T-cell (primary cell): ENCODE measurements around the gene DPYD. TPM values are rescaled to one million over a fixed set of nuclear protein-coding genes. Genes with fewer than 3 reads are reported as not detected.

Source experiments
- ATAC-seq, 4 experiments: fragments of 200-7000 bp in 3 of 4; fragments of 150-1000 bp in 1 of 4; cut with Tn5 transposase; replicated peaks in 1 of 4; 1 replicate in 3 of 4; 2 replicates in 1 of 4; pipeline ENCODE4 v1.10.0; 2021; ENCODE audit warnings: moderate library complexity in 3 of 4, mild to moderate bottlenecking in 2 of 4, moderate number of reproducible peaks in 1 of 4
- CTCF ChIA-PET, 2 donors: fragments of 300-600 bp; sonication (Branson Sonifier 250); formaldehyde crosslinking; loops; one replicate each; lab custom pipeline; 2022; ENCODE audit warnings: antibody characterized with exemption in 2 of 2; lab: Charles Lee
- POLR2A ChIA-PET, 2 donors: fragments of 300-600 bp; sonication (Branson Sonifier 250); formaldehyde crosslinking; loops; one replicate each; lab custom pipeline; 2022; ENCODE audit warnings: antibody characterized with exemption in 2 of 2; lab: Charles Lee
- DNase-seq, 35 experiments: peaks; one replicate each; pipeline versions ENCODE4 v3.0.0 to v3.0.0-alpha.2; 2013 to 2023
- H3K27ac ChIP-seq: one replicate; pipeline ENCODE4 v1.5.1; 2013; ENCODE audit warnings: low read length
- H3K27me3 ChIP-seq, 2 experiments: replicated peaks in 1 of 2; 1 replicate in 1 of 2; 2 replicates in 1 of 2; pipeline versions ENCODE4 v1.6.1 to v1.7.0; 2013; ENCODE audit warnings: low read length in 1 of 2, mixed read lengths in 1 of 2; ENCODE audit not compliant: control insufficient read depth in 2 of 2, insufficient read depth in 2 of 2; ENCODE audit errors: extremely low read depth in 1 of 2
- H3K36me3 ChIP-seq, 2 donors: 1 replicate in 1 of 2; 2 replicates in 1 of 2; pipeline versions ENCODE4 v1.6.1 to v1.7.0; 2013; ENCODE audit warnings: low read length in 1 of 2; ENCODE audit not compliant: control insufficient read depth in 2 of 2, insufficient read depth in 1 of 2; ENCODE audit errors: extremely low read depth in 1 of 2
- H3K4me1 ChIP-seq, 2 experiments: 1 replicate in 1 of 2; 2 replicates in 1 of 2; pipeline versions ENCODE4 v1.6.1 to v1.7.0; 2013; ENCODE audit warnings: low read length in 2 of 2, mixed read lengths in 1 of 2; ENCODE audit not compliant: insufficient read depth in 2 of 2, control insufficient read depth in 1 of 2; ENCODE audit errors: extremely low read depth in 1 of 2
- H3K4me3 ChIP-seq, 2 donors: 1 replicate in 1 of 2; 2 replicates in 1 of 2; pipeline versions ENCODE4 v1.5.1 to v1.7.0; 2013; ENCODE audit warnings: mild to moderate bottlenecking in 2 of 2, low read length in 1 of 2, moderate library complexity in 1 of 2; ENCODE audit not compliant: control insufficient read depth in 1 of 2; ENCODE audit errors: extremely low read depth in 1 of 2
- H3K9me3 ChIP-seq: 2 replicates; pipeline ENCODE4 v1.7.0; 2013
- H3K27ac Mint-ChIP-seq, 2 donors: one replicate each; pipeline ENCODE4 v1.8.0; 2020 to 2021; ENCODE audit warnings: mild to moderate bottlenecking in 2 of 2, mixed read lengths in 2 of 2
- H3K27me3 Mint-ChIP-seq, 2 donors: one replicate each; pipeline ENCODE4 v1.8.0; 2021 to 2022; ENCODE audit warnings: mixed read lengths in 2 of 2
- H3K36me3 Mint-ChIP-seq: one replicate; pipeline ENCODE4 v1.8.0; 2021; ENCODE audit warnings: mixed read lengths
- H3K4me1 Mint-ChIP-seq, 3 donors: one replicate each; pipeline ENCODE4 v1.8.0; 2020 to 2022; ENCODE audit warnings: mixed read lengths in 3 of 3, mild to moderate bottlenecking in 1 of 3
- H3K4me3 Mint-ChIP-seq, 3 donors: one replicate each; pipeline ENCODE4 v1.8.0; 2020 to 2022; ENCODE audit warnings: mild to moderate bottlenecking in 3 of 3, mixed read lengths in 3 of 3, moderate library complexity in 3 of 3
- H3K9me3 Mint-ChIP-seq, 3 donors: one replicate each; pipeline ENCODE4 v1.8.0; 2020 to 2022; ENCODE audit warnings: mixed read lengths in 3 of 3
- WGBS: methylation state at CpG from one replicate; pipeline ENCODE4 v1.1.5; 2013; ENCODE audit warnings: missing lambda C conversion rate; ENCODE audit not compliant: insufficient coverage; 5-methylcytosine and 5-hydroxymethylcytosine counted together
- total RNA-seq, 35 experiments: library from RNA in 6 of 35; stranded (reverse) in 6 of 35; fragments of 120-200 nt in 1 of 35; gene quantifications; one replicate each; pipeline versions ENCODE4 v1.2.1 to v1.2.4 and lab custom pipeline; 2013 to 2026

DPYD gene
- total RNA-seq, 5 donors from 2014 or later (not counting 1 experiment from before 2014, with no cell fraction given): 39.1 to 74.1 (median 47.8) TPM

DNA sequence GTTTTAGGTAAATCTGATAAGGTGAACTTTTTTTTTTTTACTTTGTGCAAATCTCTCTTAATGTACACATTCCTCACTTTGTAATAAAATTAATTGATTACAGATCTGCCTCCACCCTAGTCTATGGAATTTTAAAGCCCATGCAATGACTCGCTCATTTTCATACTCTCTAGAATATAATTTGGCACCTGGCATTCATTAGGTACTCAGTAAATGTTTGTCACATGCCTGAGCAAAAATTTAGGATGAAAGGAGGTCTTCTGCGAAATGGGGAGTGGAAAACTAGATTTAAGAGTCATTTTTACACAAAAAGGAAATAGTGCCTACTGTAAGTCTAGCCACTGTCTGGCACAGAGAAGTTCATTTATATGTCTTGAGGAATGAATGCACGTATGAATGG, 350.1 kb downstream of the DPYD start:
- Mint-ChIP-seq H3K9me3 (no peaks in the 10 kb centered on the region), H3K36me3 (peaks cover 60% of the 10 kb centered on the region), H3K27ac (no peak overlapping the region), H3K27me3 (no peaks in the 10 kb centered on the region), H3K4me1 (no peaks in the 10 kb centered on the region), H3K4me3 (no peak overlapping the region)
- H3K4me1 ChIP-seq: no peaks in the 10 kb centered on the region
- peaks cover 0 to 10% of the 10 kb centered on the region in 2 donors for H3K36me3 ChIP-seq
- H3K9me3 ChIP-seq: no peaks in the 10 kb centered on the region
- POLR2A ChIA-PET: no interaction called here
- DNase-seq: no peak
- CTCF ChIA-PET: no interaction called here
- ATAC-seq: no peak
- no peaks in the 10 kb centered on the region for H3K27me3 ChIP-seq
- WGBS: no CpG with 5 or more reads among the region's 3 CpGs
- no peak overlapping the region for H3K4me3 ChIP-seq
- H3K27ac ChIP-seq: no peak overlapping the region

DNA sequence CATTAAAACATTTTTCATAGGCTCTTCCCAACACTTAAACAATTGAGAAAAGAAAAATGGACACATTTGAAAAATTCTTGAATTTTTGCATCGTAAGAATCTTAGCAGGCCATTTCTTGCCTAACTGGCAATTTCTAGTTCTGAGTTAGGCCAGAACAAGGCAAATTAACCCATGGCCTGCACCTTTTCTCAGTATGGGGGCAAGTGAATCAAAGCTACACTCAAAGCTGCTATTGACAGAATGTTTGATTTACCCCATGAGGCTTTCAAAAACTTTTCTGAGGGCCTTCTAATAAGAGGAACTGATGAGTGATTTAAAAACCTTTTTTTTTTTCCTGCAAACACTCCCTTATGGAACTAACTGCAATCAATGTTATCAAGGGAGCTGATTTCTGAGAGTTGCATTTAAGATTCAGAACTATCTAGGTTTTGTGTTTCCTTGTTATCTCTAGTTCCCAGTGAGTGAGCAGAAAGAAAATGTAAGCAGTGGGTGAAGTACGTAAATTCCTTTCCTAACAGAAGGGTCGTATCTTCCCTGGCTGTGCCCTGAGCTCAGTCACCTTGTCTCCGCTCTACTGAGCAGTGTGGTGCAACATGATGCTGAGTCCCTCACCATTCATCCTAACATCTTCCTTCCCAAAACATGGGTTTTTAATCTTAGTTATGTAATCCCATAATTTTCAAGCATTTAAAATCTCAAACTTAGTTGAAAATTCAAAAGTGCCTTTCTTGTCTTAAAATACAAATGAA, 353.7 kb downstream of the DPYD start:
- Mint-ChIP-seq H3K36me3 (peaks cover 55% of the 10 kb centered on the region), H3K9me3 (no peaks in the 10 kb centered on the region), H3K27me3 (no peaks in the 10 kb centered on the region), H3K4me3 (no peak overlapping the region), H3K27ac (no peak overlapping the region), H3K4me1 (peaks cover 0 to 6% (median 0%) of the 10 kb centered on the region in 3 donors)
- CTCF ChIA-PET: no interaction called here
- Histone ChIP-seq H3K36me3 (no peaks in the 10 kb centered on the region), H3K27me3 (no peaks in the 10 kb centered on the region), H3K4me3 (no peak overlapping the region), H3K27ac (no peak overlapping the region), H3K9me3 (no peaks in the 10 kb centered on the region), H3K4me1 (no peaks in the 10 kb centered on the region)
- 100% methylated on average over 3 of the region's 4 CpGs for WGBS
- no peak for ATAC-seq
- POLR2A ChIA-PET: no interaction called here
- no peak for DNase-seq

GRCh38 chr1:97565886-97566285, 354.9 kb downstream of the DPYD start:
- CTCF ChIA-PET: no interaction called here
- WGBS: no CpG with 5 or more reads among the region's 5 CpGs
- Histone ChIP-seq H3K27ac (no peak overlapping the region), H3K36me3 (no peaks in the 10 kb centered on the region), H3K9me3 (no peaks in the 10 kb centered on the region), H3K4me3 (no peak overlapping the region), H3K4me1 (no peaks in the 10 kb centered on the region), H3K27me3 (no peaks in the 10 kb centered on the region)
- Mint-ChIP-seq H3K4me1 (peaks cover 0 to 6% (median 0%) of the 10 kb centered on the region in 3 donors), H3K4me3 (no peak overlapping the region), H3K27me3 (no peaks in the 10 kb centered on the region), H3K9me3 (no peaks in the 10 kb centered on the region), H3K36me3 (peaks cover 58% of the 10 kb centered on the region), H3K27ac (no peak overlapping the region)
- no peak for DNase-seq
- POLR2A ChIA-PET: no interaction called here
- no peak for ATAC-seq

- no peak overlapping the region for H3K27ac ChIP-seq
- H3K27me3 ChIP-seq: no peaks in the 10 kb centered on the region
- no peaks in the 10 kb centered on the region for H3K27me3 Mint-ChIP-seq
- H3K4me1 Mint-ChIP-seq: peaks cover 0 to 6% (median 0%) of the 10 kb centered on the region in 3 donors
- H3K36me3 Mint-ChIP-seq: peaks cover 59% of the 10 kb centered on the region
- DNase-seq (no peak), ATAC-seq (no peak)
- H3K4me3 ChIP-seq: no peak overlapping the region
- CTCF ChIA-PET: no interaction called here
- no peaks in the 10 kb centered on the region for H3K36me3 ChIP-seq
- no peaks in the 10 kb centered on the region for H3K9me3 ChIP-seq
- POLR2A ChIA-PET: no interaction called here
- H3K27ac Mint-ChIP-seq: no peak overlapping the region
- no CpG with 5 or more reads among the region's 4 CpGs for WGBS
- peaks cover 0 to 4% (median 0%) of the 10 kb centered on the region in 3 donors for H3K9me3 Mint-ChIP-seq
- H3K4me1 ChIP-seq: no peaks in the 10 kb centered on the region
- H3K4me3 Mint-ChIP-seq: no peak overlapping the region
These were observed 356.9 kb downstream of the DPYD start for GRCh38 chr1:97563926-97564325.

DNA sequence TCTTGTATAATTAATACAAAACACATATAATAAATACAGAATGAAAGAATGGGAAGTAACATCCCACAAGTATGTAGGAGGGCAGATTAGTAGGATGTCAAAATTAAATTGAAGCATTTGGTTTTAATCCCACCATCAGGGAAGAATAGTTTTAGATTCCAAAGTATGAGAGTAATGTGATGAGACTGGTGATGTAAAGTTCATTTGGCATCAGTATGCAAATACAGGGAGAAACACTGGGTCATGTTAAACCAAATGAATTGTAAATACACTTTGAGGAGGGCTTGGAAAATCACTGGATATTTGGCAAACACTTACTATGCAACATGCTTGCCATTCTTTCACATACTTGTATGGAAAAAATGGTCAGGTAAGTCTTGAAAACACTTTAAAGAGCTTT, 358.8 kb downstream of the DPYD start:
- Mint-ChIP-seq H3K27ac (no peak overlapping the region), H3K4me1 (peaks cover 0 to 6% (median 0%) of the 10 kb centered on the region in 3 donors), H3K36me3 (peaks cover 64% of the 10 kb centered on the region), H3K27me3 (no peaks in the 10 kb centered on the region), H3K4me3 (no peak overlapping the region), H3K9me3 (peaks cover 0 to 4% (median 2%) of the 10 kb centered on the region in 3 donors)
- H3K27ac ChIP-seq: no peak overlapping the region
- DNase-seq (no peak), ATAC-seq (no peak)
- ChIA-PET CTCF (no interaction called here), POLR2A (no interaction called here)
- H3K27me3 ChIP-seq: no peaks in the 10 kb centered on the region
- H3K36me3 ChIP-seq: peaks cover 0 to 9% of the 10 kb centered on the region in 2 donors
- H3K4me1 ChIP-seq: no peaks in the 10 kb centered on the region
- H3K4me3 ChIP-seq: no peak overlapping the region
- peaks cover 2% of the 10 kb centered on the region for H3K9me3 ChIP-seq

DNA sequence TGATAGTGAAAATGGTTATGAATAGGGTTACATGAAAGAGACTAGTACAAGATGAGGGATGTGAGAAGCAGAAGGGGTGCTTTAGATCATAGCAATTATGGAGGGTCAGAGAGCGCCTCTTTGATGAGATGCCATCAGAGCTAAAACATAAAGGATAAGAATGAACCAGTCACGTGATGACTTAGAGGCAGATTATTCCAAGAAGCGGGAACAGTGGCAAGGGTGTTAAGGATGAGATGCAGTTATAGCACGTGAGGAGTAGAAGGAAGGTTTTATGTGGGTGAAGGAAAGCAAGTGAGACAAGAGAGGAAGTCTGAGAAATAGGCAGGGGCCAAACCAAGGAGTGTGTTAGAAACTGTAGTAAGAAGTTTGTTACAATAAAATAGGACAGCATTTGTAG, 360.1 kb downstream of the DPYD start:
- H3K27ac ChIP-seq: no peak overlapping the region
- Mint-ChIP-seq H3K27me3 (no peaks in the 10 kb centered on the region), H3K4me3 (no peak overlapping the region), H3K27ac (no peak overlapping the region), H3K4me1 (peaks cover 0 to 6% (median 0%) of the 10 kb centered on the region in 3 donors), H3K36me3 (peaks cover 64% of the 10 kb centered on the region), H3K9me3 (peaks cover 0 to 4% (median 2%) of the 10 kb centered on the region in 3 donors)
- CTCF ChIA-PET: no interaction called here
- H3K36me3 ChIP-seq: peaks cover 0 to 9% of the 10 kb centered on the region in 2 donors
- H3K9me3 ChIP-seq: peaks cover 2% of the 10 kb centered on the region
- POLR2A ChIA-PET: no interaction called here
- WGBS: 96% methylated on average over 4 of the region's 4 CpGs
- no peaks in the 10 kb centered on the region for H3K4me1 ChIP-seq
- no peak overlapping the region for H3K4me3 ChIP-seq
- no peak for ATAC-seq
- H3K27me3 ChIP-seq: no peaks in the 10 kb centered on the region
- DNase-seq: no peak
